GM19467 (cell line): ENCODE results near the gene BBS4.
A peak's percentile ranks its signal among the peaks of the same experiment; 100 is the strongest.

Source experiments
- ATAC-seq: cut with Tn5 transposase; IDR thresholded peaks from one replicate; pipeline ENCODE4 v1.9.1; 2021; ENCODE audit warnings: mild to moderate bottlenecking, moderate library complexity; ENCODE audit not compliant: unreplicated experiment

Gene BBS4

DNA sequence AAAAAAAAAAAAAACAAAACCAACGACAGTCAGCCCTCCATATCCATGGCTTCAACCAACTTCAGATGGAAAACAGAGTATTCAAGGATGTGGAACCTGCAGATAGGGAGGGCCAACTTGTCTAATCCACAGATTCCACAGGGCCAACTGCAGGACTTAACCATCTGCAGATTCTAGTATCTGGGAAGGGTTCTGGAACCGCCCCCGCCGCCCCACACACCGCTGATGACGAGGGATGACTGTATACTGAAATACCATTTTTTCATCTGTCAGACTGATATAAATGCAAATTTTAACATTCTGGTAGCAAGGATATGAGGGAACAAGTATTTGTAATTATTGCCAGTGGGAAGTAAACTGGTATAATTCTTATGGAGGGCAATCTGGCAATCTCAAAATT is 68.1 kb downstream of the BBS4 start:
- no peak for ATAC-seq

DNA sequence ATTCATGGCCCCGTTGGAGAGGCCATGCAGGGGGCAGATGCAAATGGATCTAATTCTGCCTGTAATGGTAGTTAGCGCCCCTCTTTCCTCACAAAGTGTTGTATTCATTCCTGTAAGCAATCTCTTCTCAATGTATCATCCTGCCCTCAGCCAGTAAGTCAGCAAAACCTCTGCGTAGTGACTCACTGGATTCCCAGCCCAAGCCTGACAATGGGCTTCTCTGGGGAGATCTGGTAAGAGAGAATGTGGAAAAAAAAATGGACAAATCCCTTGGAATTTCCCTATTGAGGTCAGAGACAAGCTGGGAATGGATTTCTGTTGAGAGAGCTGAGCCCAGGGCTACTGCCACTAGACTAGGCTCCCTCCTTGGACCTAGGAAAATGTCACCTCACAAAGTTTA is 72.2 kb downstream of the BBS4 start:
- ATAC-seq = no peak

DNA sequence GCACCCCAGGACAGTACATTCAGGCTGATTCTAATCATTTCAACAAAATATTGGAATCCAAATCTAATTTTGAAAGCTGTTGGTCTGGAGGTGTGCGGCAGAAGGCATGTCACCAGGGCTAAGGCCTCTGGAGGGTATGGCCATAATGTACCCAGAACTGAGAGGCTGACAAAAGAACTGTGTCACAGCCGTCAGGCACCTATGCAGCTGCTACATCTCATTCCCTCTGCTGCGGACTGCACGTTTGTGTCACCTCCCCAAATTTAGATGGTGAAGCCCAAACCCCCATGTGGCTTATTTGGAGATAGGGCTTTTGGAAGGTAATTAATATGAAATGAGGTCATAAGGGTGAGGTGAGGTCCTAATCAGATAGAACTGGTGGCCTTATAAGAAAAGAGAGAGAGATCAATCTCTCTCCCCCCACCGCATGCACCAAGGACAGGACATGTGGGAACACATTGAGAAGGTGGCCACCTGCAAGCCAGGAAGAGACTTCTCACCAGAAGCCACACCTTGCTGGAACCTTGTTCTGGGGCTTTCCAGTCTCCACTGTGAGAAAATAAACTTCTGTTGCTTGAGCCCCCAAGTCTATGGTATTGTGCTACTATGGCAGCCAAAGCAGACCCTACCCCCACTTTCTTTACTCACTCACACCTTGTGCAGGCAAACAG is 74.7 kb downstream of the BBS4 start:
- ATAC-seq = no peak

DNA sequence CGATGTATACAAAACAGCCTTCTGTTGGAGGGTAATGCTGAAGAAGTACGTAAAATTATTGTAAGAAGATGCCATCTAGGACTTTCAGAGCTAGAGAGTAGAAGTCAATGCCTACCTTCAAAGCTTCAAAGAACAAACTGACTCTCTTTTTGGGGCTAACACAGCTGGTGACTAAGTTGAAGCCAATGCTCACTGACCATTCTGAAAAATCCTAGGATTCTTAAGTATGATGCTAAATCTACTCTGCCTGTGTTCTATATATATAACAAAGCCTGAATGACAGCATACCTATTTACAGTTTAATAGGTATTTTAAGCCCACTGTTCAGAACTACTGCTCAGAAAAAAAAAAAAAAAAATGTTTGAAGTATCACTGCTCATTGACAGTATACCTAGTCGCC is 78.6 kb downstream of the BBS4 start:
- no peak for ATAC-seq

DNA sequence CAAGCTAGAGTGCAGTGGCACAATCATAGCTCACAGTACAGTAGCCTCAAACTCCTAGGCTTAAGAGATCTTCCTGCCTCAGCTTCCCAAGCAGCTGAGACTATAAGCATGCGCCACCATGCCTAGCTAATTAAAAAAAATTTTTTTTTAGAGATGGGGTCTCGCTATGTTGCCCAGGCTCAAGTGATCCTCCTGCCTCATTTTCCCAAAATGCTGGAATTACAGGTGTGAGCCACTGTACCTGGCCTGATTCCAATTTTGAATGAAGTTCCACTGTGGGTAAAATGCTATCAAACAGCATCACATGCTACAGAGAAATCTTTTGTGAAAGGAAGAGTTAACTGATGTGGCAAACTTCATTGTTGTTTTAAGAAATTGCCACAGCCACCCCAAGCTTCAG is 80.0 kb downstream of the BBS4 start:
- ATAC-seq = no peak

DNA sequence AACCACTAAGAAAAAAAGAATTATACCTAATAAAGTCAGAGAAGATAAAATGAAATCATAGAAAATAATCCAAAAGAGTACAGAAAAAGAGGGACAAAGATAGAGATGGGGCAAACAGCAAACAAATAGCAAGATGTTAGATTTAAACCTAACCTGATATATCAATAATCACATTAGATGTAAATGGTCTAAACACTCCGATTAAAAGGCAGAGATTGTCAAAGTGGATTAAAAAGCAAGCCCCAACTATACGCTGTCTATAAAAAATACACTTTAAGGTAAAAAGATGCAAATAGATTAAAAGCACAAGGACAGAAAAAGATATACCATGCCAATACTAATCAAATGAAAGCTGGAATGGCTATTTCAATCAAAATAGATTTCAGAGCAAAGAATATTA is 80.8 kb downstream of the BBS4 start:
- ATAC-seq = no peak

DNA sequence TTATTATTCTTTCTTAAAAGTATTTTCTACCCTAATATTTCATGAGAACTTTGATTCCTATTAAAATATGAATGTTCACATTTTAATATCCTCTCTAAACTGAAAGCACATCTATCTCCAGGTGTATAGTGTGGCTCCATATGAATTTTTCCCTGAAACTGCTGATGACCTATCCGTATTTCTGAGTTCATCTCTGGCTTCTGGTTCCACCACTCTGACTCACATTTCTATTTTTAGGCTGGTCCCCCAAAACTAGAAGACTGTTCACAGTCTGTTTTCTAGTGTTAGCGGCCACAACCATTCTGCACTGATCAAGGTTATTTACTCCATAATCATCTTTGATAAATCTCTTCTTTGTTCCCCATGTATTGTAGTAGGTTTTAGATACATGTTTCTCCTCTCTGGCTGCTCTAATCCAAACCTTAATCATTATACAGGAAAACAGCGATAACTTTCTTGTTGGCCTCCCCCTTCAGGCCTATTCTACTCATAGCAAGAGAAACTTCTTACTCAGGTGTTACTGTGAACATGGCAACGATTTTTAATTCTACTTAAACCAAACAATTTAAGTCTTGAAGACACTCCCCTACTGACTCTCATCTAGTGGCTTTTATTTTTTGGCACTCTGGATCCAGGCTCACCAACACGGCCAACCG is 84.8 kb downstream of the BBS4 start:
- no peak for ATAC-seq

DNA sequence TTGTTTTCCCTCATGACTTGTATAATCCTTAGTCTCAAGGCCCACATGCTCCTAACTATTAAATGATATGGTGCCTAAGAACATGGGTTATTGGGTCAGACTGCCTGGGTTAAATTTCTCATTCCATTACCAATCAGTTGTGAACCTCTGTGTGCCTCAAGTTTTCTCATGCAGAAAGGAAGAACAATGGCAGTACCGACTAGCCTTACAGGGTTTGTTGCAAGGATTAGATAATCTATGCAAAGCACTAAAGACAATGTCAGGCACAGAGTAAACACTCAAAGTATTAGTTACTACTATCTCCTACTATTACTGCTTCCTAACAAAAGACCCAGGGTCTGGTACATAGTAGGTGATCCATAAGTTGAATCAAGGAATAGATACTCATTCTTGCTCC is 85.3 kb downstream of the BBS4 start:
- no peak for ATAC-seq

DNA sequence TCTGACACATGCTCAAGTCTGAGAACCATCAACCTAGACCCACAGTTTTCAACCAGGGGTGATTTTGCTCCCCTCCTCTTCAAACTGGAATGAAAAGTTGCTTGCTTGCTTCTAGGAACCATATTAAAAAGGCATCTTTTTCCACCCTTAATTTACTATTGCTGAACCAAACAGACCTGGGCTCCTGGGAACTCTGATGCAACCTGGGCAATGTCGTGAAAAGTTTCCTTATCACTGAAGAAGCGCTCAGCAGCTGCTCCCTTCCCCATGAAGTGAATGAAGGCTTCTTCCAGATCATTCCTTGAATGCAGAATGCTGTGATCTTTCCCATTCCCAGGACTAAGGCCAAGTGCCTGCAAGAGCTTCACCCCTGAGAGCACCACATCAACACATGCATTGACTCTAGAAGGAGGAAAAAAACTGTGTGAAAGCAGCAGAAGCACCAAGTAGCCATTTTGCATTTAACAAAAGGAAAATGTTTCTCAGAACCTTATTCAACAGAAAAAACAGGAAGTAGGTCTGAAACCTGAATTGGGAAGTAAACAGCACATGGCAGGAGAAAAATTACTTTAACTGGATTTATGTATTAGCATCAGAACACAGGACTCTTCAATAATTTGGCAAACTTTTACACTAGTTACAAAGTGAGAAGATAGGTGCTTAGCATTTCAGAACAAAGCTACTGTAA is 88.8 kb downstream of the BBS4 start:
- no peak for ATAC-seq

DNA sequence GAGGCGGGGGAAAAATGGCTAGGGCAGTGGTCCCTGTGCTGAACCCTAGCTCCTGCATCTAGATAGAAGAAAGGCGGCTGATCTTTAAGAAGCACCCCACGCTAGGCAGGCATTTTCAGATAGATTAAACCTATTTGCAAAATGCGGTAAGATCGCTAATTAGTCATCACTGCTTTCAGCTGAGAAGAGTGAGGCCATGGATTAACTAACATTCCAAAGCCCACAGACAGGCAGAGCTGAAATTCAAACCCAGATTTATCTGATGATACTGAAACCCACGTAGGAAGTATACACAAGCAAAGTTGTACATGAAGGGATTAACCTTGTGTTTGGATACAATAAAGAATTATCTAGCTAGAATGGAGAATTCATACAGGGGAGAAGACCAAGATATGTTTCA is 92.8 kb downstream of the BBS4 start:
- no peak for ATAC-seq

DNA sequence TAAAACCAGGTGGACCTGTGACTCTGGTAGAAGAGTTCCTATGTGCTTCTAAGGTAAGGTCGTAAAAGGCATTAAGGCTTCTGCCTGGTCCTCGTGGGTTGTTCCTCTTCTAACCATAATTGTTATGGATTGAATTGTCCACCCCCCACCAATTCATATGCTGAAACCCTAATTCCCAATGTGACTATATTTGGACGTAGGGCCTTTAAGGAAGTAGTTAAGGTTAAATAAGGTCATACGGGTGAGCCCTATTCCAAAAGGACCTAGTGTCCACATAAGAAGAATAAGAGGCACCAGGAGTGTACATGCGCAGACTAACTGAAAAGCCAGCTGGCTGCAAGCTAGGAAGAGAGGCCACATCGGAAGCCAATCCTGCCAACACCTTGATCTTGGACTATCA is 95.6 kb downstream of the BBS4 start:
- no peak for ATAC-seq

DNA sequence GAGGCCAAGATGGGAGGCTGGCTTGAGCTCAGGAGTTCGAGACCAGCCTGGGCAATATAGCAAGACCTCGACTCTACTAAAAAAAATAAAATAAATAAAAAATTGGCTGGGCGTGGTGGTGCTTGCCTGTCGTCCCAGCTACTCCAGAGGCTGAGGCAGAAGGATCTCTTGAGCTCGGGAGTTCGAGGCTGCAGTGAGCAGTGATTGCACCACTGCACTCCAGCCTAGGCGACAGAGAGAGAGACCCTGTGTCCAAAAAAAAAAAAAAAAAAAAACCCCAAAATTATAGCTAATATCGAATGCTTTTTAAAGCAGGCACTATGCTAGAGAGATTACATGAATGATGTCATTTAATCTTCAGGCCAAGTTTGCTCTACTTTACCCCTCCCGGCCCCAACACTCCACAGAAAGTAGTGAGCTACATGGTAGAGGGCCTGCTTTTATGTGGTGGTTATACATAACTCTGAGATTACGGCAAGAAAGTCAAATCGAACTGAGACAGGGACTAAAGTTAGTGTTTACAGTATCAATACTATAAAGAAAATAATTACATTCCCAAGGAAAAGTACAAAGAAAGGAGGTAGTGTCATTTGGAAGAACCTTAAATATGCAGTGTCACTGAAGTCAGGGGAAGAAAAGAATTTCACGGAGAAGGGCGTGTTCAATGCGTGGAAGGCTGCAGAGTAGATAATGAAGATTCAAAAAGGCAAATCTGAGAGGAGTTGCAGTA is 96.4 kb downstream of the BBS4 start:
- ATAC-seq = no peak

DNA sequence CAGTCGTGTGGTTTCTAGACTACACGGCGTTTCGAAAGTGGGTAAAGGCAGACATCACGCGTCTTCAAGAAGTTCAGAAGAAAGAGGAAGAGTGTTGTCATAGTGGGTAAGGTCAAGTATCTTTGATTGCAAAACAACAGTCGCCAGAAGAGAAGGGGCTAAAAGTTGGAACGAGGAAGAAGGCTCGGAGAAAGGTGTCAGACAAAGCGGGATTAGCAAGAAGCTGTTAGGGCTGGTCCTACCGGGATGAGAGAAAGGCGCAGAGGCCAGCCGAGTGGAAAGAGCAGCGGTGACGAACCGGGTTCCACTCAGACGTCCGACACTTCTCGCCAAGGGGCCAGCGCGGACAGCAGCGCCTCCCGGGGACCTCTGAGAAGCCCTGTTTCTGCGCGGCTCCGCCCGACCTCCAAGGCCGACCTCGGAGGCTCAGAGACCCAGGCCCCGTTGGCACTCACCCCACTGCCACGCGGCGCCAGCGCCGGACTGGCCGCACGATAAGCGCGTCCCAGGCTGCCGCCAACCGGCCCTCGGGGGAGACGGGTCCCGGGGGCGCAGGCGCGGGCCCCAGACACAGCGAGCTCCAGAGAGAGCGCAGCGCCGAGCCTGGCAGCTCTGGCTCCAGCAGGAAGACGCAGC is 97.1 kb downstream of the BBS4 start:
- peak; percentile 23 for ATAC-seq

DNA sequence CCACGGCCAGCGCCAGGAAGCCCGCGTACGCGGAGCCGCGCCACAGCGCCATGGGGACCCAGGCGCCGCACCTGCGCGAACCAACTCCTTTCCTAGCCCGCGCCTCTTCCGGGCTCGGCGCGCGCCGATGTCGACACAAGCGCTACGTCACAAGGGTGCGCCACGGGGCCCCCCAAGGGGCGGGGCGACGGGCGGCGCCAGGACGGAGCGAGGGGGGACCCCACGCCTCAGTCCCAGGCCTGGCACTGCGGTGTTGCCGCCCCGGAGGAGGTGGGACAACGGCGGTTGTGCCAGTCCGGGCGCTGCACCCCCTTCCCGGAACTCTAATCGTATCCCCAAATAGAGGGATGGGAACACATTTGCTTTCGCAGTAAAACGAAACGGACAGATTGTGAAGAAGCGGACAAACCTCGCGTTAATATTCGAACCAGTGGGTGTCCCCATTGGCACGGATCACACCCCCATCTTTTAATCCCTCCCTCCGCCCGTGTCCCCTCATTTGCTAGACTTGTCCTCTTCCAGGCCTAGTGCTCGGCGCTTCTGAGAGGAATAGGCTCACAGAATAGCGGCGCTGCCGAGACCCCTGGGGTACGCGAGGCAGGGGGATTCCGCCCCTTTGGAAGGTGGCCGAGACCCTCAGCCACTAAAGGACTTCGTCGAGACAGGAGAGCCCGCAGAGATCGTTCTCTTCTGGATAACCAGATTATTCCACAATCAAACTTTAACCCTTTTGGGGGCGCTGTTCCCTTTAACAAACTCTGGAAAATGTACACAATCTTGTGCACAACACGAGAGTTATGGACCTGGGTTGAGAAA is 97.8 kb downstream of the BBS4 start, which contains the start of gene ADPGK:
TSS of gene ADPGK (minus strand) at position 119 of the 816 bp plus-strand sequence. CDS start at position 52, 67 bp downstream.
- peak; percentile 75 for ATAC-seq

DNA sequence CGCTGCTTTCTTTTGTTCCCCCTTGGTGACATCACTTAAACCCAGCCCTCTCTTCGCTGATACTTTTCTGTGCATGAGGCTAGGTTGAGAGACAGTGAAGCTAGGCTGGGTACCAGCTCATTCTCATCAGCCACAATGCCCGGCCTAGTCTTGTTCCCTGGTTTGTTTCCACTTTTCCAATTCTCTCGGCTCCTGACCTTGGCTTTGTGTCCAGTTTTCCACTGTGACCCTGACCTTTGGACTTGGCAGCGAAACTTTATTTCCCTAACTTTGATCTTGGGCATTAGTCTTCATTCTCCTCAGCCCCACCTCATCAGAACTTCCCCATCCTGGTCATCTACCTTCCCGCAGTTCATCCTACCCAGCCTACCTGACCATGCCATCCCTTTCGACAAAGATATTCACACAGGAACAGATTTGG is 98.5 kb downstream of the BBS4 start:
- no peak for ATAC-seq

DNA sequence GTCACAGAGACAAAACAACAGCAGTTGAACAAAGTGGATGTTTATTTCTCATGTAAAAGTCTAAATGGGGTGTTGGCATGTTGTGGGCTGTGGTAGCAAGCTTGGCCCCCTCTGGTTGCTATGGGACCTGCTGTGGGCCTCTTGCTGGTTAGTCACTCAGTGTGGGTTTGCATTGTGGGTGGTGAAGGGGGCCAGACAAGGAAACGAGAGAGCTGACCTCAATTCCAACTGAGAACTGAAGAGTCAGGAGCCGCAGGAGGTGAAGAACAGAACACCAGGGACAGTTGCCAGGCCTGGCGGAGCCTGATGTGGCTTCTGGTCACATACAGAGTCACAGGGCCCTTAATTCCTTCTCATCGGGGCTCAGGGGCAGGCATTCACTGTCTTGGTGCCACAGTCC is 99.4 kb downstream of the BBS4 start:
- no peak for ATAC-seq

DNA sequence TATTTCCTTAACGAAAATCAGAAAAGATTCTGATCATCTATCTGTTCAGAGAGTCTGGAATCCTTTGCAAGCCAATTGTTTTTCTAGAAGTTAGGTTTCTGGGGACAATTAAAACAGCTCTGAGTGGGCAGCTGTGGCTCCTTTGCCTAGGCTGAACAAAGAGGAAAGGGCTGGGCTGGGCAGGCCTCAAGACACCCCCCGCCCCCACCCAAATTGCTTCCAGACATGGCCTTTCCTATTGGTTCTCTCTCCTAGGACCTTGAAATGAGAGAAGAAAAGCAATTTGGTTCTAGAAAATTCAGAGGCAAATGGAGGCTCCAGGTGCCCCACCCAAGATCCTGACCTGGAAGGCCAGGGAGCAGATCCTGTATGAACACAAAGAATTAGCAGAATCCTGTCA is 99.8 kb downstream of the BBS4 start:
- no peak for ATAC-seq

DNA sequence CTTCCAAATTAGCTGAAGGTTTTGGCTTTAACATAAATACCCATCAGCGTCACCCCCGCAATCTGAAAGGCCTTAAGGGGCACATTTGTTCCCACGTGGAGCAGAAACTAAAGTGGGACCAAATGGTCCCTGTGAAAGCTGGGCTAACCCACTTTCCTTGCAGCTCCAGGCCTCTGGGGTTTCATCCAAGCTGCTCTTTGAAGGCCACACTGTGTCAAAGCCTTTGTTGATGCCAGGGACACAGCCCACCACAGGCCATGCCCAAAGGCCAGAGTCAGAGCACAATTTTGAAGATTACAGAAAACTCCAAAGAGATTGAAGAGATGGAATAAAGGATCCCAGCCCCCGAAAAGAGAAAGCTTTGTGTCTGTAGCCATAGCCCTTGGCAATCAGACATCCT is 100.2 kb downstream of the BBS4 start:
- no peak for ATAC-seq

DNA sequence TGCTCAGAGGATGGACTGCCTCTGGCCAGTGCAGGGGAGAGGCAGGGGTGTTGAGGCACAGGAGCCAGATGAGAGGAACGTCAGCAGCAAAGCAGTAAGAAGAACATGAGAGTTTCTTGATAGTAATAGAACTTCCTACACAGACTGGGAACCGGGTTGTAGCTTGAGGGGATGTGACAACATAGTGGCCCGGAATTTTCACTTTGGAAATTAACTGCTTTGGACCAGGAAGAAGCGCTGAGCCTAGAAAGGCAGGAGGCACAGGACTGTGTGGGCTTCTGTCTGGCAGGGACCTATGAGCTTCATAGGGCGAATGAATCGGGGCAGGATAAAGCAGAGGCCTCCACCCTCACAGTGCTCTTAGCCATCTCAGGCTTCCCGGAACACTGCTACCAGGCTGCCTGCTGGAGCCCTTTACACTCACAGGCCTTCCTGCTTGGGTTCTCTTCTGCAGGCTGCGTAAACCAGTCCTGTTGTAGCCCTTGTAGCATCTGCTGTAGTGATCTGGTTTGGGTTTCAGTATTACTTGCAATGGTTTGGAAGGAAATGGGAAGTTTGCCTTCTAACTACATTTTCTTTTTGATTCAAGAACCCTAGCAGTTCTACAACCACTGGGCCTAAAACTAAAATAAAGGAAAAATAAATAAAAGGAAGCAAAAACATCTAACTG is 100.8 kb downstream of the BBS4 start:
- no peak for ATAC-seq

DNA sequence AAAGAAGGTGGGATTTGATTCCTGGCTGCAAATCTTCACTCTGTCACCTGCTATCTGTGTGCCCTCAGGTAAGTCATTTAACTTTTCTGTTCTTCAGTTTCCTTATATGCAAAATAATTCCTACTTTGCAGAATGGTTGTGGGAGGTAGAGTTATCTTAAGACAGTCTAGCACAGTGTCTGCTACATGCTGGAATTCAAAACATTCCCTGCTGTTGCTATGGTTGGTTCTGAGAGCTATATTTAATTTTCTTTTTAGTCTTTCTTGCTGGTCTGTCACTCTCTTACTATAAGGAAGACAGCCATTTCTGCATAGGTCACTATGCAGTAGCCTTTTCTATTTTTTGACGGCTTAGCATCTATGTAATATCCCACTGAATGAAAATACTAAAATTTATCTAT is 101.5 kb downstream of the BBS4 start:
- ATAC-seq = no peak
